Measurements from ENCODE around the gene ENAH. TPM values are rescaled to one million over a fixed set of nuclear protein-coding genes. Genes with fewer than 3 reads are reported as not detected.
"Not testable (repeated sequence)": the region's sequence is repeated elsewhere in the genome, so short reads cannot be mapped to it uniquely, and the experiment has no call there.

The ENAH gene
- total RNA-seq, 4 donors from 2014 or later = 22.9 to 109 (median 78.3) TPM

GRCh38 chr1:225511828-225512381 lies 141.0 kb downstream of the ENAH start:
- no peaks in the 10 kb centered on the region for H3K36me3 ChIP-seq
- H3K9me3 ChIP-seq = no peaks in the 10 kb centered on the region
- no peaks in the 10 kb centered on the region for H3K4me1 ChIP-seq
- TF ChIP-seq POLR2A (IDR thresholded peaks at IDR 0.05) = no peak
- no peak for TF ChIP-seq CTCF (IDR thresholded peaks at IDR 0.05)
- intact Hi-C loops (cut with DNase I; ENCODE audit: low total_unique reads) = no loop called here
- H3K27me3 ChIP-seq = no peaks in the 10 kb centered on the region
- no peak for DNase-seq
- no peak overlapping the region for H3K27ac ChIP-seq
- H3K4me3 ChIP-seq = no peak overlapping the region

- H3K4me1 ChIP-seq; H3K9me3 ChIP-seq; DNase-seq; H3K36me3 ChIP-seq; H3K27ac ChIP-seq; intact Hi-C loops (cut with DNase I; ENCODE audit: low total_unique reads); H3K27me3 ChIP-seq; H3K4me3 ChIP-seq: not testable (repeated sequence)
Measured at GRCh38 chr1:225510740-225511139, 142.2 kb downstream of the ENAH start.

- DNase-seq = no peak
- no peak for TF ChIP-seq CTCF (IDR thresholded peaks at IDR 0.05)
- no peak for TF ChIP-seq POLR2A (IDR thresholded peaks at IDR 0.05)
- Histone ChIP-seq H3K9me3 (no peaks in the 10 kb centered on the region), H3K36me3 (no peaks in the 10 kb centered on the region), H3K4me3 (no peak overlapping the region), H3K27me3 (no peaks in the 10 kb centered on the region), H3K4me1 (no peaks in the 10 kb centered on the region), H3K27ac (peak overlapping the region; percentile 62 to 73)
- intact Hi-C loops (cut with DNase I; ENCODE audit: low total_unique reads) = no loop called here
Measured at GRCh38 chr1:225509770-225510169, 143.2 kb downstream of the ENAH start.

- no peaks in the 10 kb centered on the region for H3K36me3 ChIP-seq
- no peak overlapping the region for H3K4me3 ChIP-seq
- TF ChIP-seq CTCF (IDR thresholded peaks at IDR 0.05) (no peak), POLR2A (IDR thresholded peaks at IDR 0.05) (no peak)
- H3K9me3 ChIP-seq = no peaks in the 10 kb centered on the region
- no peaks in the 10 kb centered on the region for H3K4me1 ChIP-seq
- DNase-seq = no peak
- intact Hi-C loops (cut with DNase I; ENCODE audit: low total_unique reads) = no loop called here
- peak overlapping the region; percentile 62 to 73 for H3K27ac ChIP-seq
- no peaks in the 10 kb centered on the region for H3K27me3 ChIP-seq
Measured at GRCh38 chr1:225509376-225509707, 143.6 kb downstream of the ENAH start.

GRCh38 chr1:225508538-225509375 lies 144.2 kb downstream of the ENAH start:
- peak; percentile 24 to 70 for DNase-seq
- intact Hi-C loops (cut with DNase I; ENCODE audit: low total_unique reads) = no loop called here
- Histone ChIP-seq H3K4me3 (no peak overlapping the region), H3K27me3 (no peaks in the 10 kb centered on the region), H3K9me3 (no peaks in the 10 kb centered on the region), H3K36me3 (no peaks in the 10 kb centered on the region), H3K27ac (peak overlapping the region; percentile 62 to 73), H3K4me1 (no peaks in the 10 kb centered on the region)
- TF ChIP-seq CTCF (IDR thresholded peaks at IDR 0.05) (no peak), POLR2A (IDR thresholded peaks at IDR 0.05) (no peak)

Data from uterus (tissue), 4 donors.